Skeletal muscle cell (primary cell): ENCODE measurements around the gene PCGF6.

ENCODE experiments used
- DNase-seq: peaks from one replicate; pipeline ENCODE4 v3.0.0-alpha.2; 2010; ENCODE audit warnings: low read depth
- H3K4me3 ChIP-seq: 2 replicates; pipeline ENCODE4 v1.5.1; 2011; ENCODE audit warnings: low read depth, mild to moderate bottlenecking, control low read depth, low read length, moderate library complexity

Gene PCGF6

GRCh38 chr10:103333934-103334520 is 16.9 kb downstream of the PCGF6 start:
- DNase-seq, result no peak
- H3K4me3 ChIP-seq, result no peak overlapping the region

- DNase-seq, result no peak
- no peak overlapping the region for H3K4me3 ChIP-seq
Observed at GRCh38 chr10:103327906-103328305, 23.0 kb downstream of the PCGF6 start.

GRCh38 chr10:103316087-103316486 is 34.9 kb downstream of the PCGF6 start:
- no peak overlapping the region for H3K4me3 ChIP-seq
- no peak for DNase-seq

- no peak overlapping the region for H3K4me3 ChIP-seq
- no peak for DNase-seq
Observed at GRCh38 chr10:103310197-103310596, 40.7 kb downstream of the PCGF6 start.

- DNase-seq, result no peak
- no peak overlapping the region for H3K4me3 ChIP-seq
Observed at GRCh38 chr10:103307594-103307993, 43.3 kb downstream of the PCGF6 start.

- peak; percentile 36 for DNase-seq
- no peak overlapping the region for H3K4me3 ChIP-seq
Observed at GRCh38 chr10:103295374-103296015, 55.4 kb downstream of the PCGF6 start.

- no peak for DNase-seq
- no peak overlapping the region for H3K4me3 ChIP-seq
Observed at GRCh38 chr10:103291588-103291987, 59.4 kb downstream of the PCGF6 start.

GRCh38 chr10:103287992-103288391 is 62.9 kb downstream of the PCGF6 start:
- DNase-seq, result no peak
- H3K4me3 ChIP-seq, result no peak overlapping the region

- H3K4me3 ChIP-seq, result no peak overlapping the region
- DNase-seq, result no peak
Observed at GRCh38 chr10:103284170-103284569, 66.8 kb downstream of the PCGF6 start.

- H3K4me3 ChIP-seq, result no peak overlapping the region
- no peak for DNase-seq
Observed at GRCh38 chr10:103282961-103283360, 68.0 kb downstream of the PCGF6 start.

- no peak overlapping the region for H3K4me3 ChIP-seq
- DNase-seq, result no peak
Observed at GRCh38 chr10:103281753-103282152, 69.2 kb downstream of the PCGF6 start.

- H3K4me3 ChIP-seq, result no peak overlapping the region
- DNase-seq, result no peak
Observed at GRCh38 chr10:103280506-103280905, 70.4 kb downstream of the PCGF6 start.

- no peak overlapping the region for H3K4me3 ChIP-seq
- DNase-seq, result no peak
Observed at GRCh38 chr10:103280031-103280430, 70.9 kb downstream of the PCGF6 start.

GRCh38 chr10:103278862-103279298 is 72.1 kb downstream of the PCGF6 start:
- no peak for DNase-seq

GRCh38 chr10:103278537-103278823 is 72.5 kb downstream of the PCGF6 start:
- H3K4me3 ChIP-seq, result no peak overlapping the region

More at GRCh38 chr10:103278862-103279298, 72.1 kb downstream of the PCGF6 start:
- H3K4me3 ChIP-seq, result no peak overlapping the region

GRCh38 chr10:103277713-103278536 is 73.0 kb downstream of the PCGF6 start:
- DNase-seq, result no peak
- H3K4me3 ChIP-seq, result peak overlapping the region; percentile 44

More at GRCh38 chr10:103278537-103278823, 72.5 kb downstream of the PCGF6 start:
- DNase-seq, result no peak

GRCh38 chr10:103276896-103277712 is 73.8 kb downstream of the PCGF6 start, which contains the start of gene INA:
Gene INA (plus strand): TSS chr10:103277138. CDS start chr10:103277212, 74 bp downstream.
- H3K4me3 ChIP-seq, result peak within 1 kb of the TSS; percentile 44
- DNase-seq, result no peak

GRCh38 chr10:103276251-103276895 is 74.6 kb downstream of the PCGF6 start:
- no peak for DNase-seq
- H3K4me3 ChIP-seq, result peak overlapping the region; percentile 44

- H3K4me3 ChIP-seq, result no peak overlapping the region
- peak; percentile 96 for DNase-seq
Observed at GRCh38 chr10:103273041-103273441, 77.9 kb downstream of the PCGF6 start.
